ENCODE measurements around the gene GGT6. TPM values are rescaled to one million over a fixed set of nuclear protein-coding genes. Genes with fewer than 3 reads are reported as not detected.
A peak's percentile ranks its signal among the peaks of the same experiment; 100 is the strongest.

The GGT6 gene, protein sequence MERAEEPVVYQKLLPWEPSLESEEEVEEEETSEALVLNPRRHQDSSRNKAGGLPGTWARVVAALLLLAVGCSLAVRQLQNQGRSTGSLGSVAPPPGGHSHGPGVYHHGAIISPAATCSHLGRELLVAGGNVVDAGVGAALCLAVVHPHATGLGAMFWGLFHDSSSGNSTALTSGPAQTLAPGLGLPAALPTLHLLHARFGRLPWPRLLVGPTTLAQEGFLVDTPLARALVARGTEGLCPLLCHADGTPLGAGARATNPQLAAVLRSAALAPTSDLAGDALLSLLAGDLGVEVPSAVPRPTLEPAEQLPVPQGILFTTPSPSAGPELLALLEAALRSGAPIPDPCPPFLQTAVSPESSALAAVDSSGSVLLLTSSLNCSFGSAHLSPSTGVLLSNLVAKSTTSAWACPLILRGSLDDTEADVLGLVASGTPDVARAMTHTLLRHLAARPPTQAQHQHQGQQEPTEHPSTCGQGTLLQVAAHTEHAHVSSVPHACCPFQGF
- not detected for total RNA-seq (2021; fragmentation: NEBNext Ultra II Directional; extraction: Animal tissue kit (Norgen Biotek cat#: 25700))
- long read RNA-seq = 0 reads

GRCh38 chr17:4560421-4560820, at the start of gene GGT6:
TSS of gene GGT6 (minus strand) at chr17:4560577. CDS start at chr17:4560521, 56 bp downstream.
- no peaks in the 10 kb centered on the region for H3K36me3 Mint-ChIP-seq (ENCODE audit: low read depth)
- no peaks in the 10 kb centered on the region for H3K9me3 Mint-ChIP-seq
- peaks cover 24% of the 10 kb centered on the region for H3K4me1 Mint-ChIP-seq (ENCODE audit: low read depth)
- H3K27ac Mint-ChIP-seq = no peak within 1 kb of the TSS
- no peak for DNase-seq
- no peak within 1 kb of the TSS for H3K4me3 Mint-ChIP-seq
- no peak for TF ChIP-seq CTCF (IDR thresholded peaks at IDR 0.05)
- H3K27me3 Mint-ChIP-seq (ENCODE audit: insufficient read depth) = peaks cover 7% of the 10 kb centered on the region

DNA sequence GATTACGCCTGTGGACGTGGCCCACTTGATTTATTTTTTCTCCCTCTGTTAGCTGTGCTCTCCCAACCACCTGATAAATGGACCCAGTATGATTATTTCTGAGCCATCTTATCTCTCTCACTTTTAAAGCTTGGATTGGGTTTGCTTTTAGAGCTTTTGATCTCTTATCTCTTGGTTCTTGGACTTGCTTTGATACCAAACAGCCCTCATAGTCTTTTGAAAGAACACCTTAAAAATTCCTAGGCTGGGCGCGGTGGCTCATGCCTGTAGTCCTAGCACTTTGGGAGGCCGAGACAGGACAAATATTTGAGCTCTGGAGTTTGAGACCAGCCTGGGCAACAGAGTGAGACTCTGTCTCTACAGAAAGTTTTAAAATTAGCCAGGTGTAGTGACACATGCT, 49.8 kb upstream of the GGT6 start:
- DNase-seq = no peak
- peaks cover 52% of the 10 kb centered on the region for H3K27me3 Mint-ChIP-seq (ENCODE audit: insufficient read depth)
- H3K9me3 Mint-ChIP-seq = no peaks in the 10 kb centered on the region
- no peak overlapping the region for H3K27ac Mint-ChIP-seq
- peaks cover 6% of the 10 kb centered on the region; the same call in 1 of the 2 replicates for H3K4me1 Mint-ChIP-seq (ENCODE audit: low read depth)
- no peaks in the 10 kb centered on the region for H3K36me3 Mint-ChIP-seq (ENCODE audit: low read depth)
- H3K4me3 Mint-ChIP-seq = no peak overlapping the region
- no peak for TF ChIP-seq CTCF (IDR thresholded peaks at IDR 0.05)

- DNase-seq = no peak
- H3K4me3 Mint-ChIP-seq = no peak overlapping the region
- H3K27me3 Mint-ChIP-seq (ENCODE audit: insufficient read depth) = peaks cover 52% of the 10 kb centered on the region
- H3K36me3 Mint-ChIP-seq (ENCODE audit: low read depth) = no peaks in the 10 kb centered on the region
- H3K27ac Mint-ChIP-seq = no peak overlapping the region
- H3K4me1 Mint-ChIP-seq (ENCODE audit: low read depth) = peaks cover 6% of the 10 kb centered on the region; the same call in 1 of the 2 replicates
- TF ChIP-seq CTCF (IDR thresholded peaks at IDR 0.05) = no peak
- H3K9me3 Mint-ChIP-seq = no peaks in the 10 kb centered on the region
Observed at GRCh38 chr17:4609761-4610160, 49.4 kb upstream of the GGT6 start.

DNA sequence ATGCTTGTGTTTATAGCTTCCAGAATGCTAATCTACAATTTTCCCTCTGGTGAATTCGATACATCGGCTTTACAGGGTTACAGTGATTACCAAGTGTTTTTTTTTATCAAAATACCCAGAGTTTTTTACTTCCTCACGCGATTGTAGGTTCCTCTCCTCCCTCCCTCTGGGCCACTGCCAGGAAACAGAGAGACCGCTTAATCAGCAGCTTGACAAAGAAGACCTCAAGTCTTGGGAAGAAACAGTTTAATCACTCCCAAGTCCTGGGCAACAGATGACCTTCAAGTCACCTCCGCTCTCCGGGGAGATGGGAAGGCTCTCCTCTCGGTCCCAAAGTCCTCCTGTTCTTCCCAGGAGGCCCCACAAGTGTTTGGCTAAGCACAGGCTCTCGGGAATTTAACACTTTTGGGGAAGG, 47.4 kb upstream of the GGT6 start:
- no peak for TF ChIP-seq CTCF (IDR thresholded peaks at IDR 0.05)
- H3K36me3 Mint-ChIP-seq (ENCODE audit: low read depth) = no peaks in the 10 kb centered on the region
- H3K27ac Mint-ChIP-seq = no peak overlapping the region

DNA sequence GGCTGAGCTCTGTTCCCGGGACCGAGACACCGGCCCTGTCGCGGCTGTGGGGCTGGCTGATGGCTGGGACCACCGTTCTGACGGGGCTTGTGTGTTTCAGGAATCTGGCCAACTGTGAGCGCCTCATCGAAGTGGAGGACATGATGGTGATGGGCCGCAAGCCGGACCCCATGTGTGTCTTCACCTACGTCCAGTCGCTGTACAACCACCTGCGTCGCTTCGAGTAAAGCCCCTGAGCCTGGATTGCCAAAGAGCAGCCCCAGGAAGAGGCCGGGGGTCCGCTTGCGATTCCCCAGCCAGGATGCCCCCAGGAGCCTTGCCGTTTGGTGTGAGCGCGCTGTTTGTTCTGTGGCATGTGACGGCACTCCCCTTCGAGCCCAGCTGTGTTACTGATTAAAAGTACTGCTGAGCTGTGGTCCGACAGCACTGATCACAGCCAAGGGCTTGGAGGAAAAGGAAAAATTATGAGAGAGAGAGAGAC, 46.9 kb upstream of the GGT6 start:
- no peak for TF ChIP-seq CTCF (IDR thresholded peaks at IDR 0.05)
- H3K36me3 Mint-ChIP-seq (ENCODE audit: low read depth) = no peaks in the 10 kb centered on the region
- peaks cover 48% of the 10 kb centered on the region for H3K27me3 Mint-ChIP-seq (ENCODE audit: insufficient read depth)
- no peak for DNase-seq
- H3K4me3 Mint-ChIP-seq = peak overlapping the region; percentile 4; the same call in 1 of the 2 replicates
- peaks cover 6% of the 10 kb centered on the region; the same call in 1 of the 2 replicates for H3K4me1 Mint-ChIP-seq (ENCODE audit: low read depth)
- H3K27ac Mint-ChIP-seq = no peak overlapping the region
- no peaks in the 10 kb centered on the region for H3K9me3 Mint-ChIP-seq

More for the DNA sequence above, 47.4 kb upstream of the GGT6 start:
- DNase-seq = peak; percentile 32
- H3K27me3 Mint-ChIP-seq (ENCODE audit: insufficient read depth) = peaks cover 53% of the 10 kb centered on the region
- H3K4me1 Mint-ChIP-seq (ENCODE audit: low read depth) = peaks cover 6% of the 10 kb centered on the region; the same call in 1 of the 2 replicates
- H3K9me3 Mint-ChIP-seq = no peaks in the 10 kb centered on the region
- H3K4me3 Mint-ChIP-seq = peak overlapping the region; percentile 4; the same call in 1 of the 2 replicates
